T-cell (primary cell): ENCODE data around the gene MCEE. TPM values are rescaled to one million over a fixed set of nuclear protein-coding genes. Genes with fewer than 3 reads are reported as not detected.
"Not testable (repeated sequence)": the region's sequence is repeated elsewhere in the genome, so short reads cannot be mapped to it uniquely, and the experiment has no call there.

Experiments
- ATAC-seq, 4 experiments: fragments of 200-7000 bp in 3 of 4; fragments of 150-1000 bp in 1 of 4; cut with Tn5 transposase; replicated peaks in 1 of 4; 1 replicate in 3 of 4; 2 replicates in 1 of 4; pipeline ENCODE4 v1.10.0; 2021; ENCODE audit warnings: moderate library complexity in 3 of 4, mild to moderate bottlenecking in 2 of 4, moderate number of reproducible peaks in 1 of 4
- CTCF ChIA-PET, 2 donors: fragments of 300-600 bp; sonication (Branson Sonifier 250); formaldehyde crosslinking; loops; one replicate each; lab custom pipeline; 2022; ENCODE audit warnings: antibody characterized with exemption in 2 of 2; lab: Charles Lee
- POLR2A ChIA-PET, 2 donors: fragments of 300-600 bp; sonication (Branson Sonifier 250); formaldehyde crosslinking; loops; one replicate each; lab custom pipeline; 2022; ENCODE audit warnings: antibody characterized with exemption in 2 of 2; lab: Charles Lee
- DNase-seq, 35 experiments: peaks; one replicate each; pipeline versions ENCODE4 v3.0.0 to v3.0.0-alpha.2; 2013 to 2023
- H3K27ac ChIP-seq: one replicate; pipeline ENCODE4 v1.5.1; 2013; ENCODE audit warnings: low read length
- H3K27me3 ChIP-seq, 2 experiments: replicated peaks in 1 of 2; 1 replicate in 1 of 2; 2 replicates in 1 of 2; pipeline versions ENCODE4 v1.6.1 to v1.7.0; 2013; ENCODE audit warnings: low read length in 1 of 2, mixed read lengths in 1 of 2; ENCODE audit not compliant: control insufficient read depth in 2 of 2, insufficient read depth in 2 of 2; ENCODE audit errors: extremely low read depth in 1 of 2
- H3K36me3 ChIP-seq, 2 donors: 1 replicate in 1 of 2; 2 replicates in 1 of 2; pipeline versions ENCODE4 v1.6.1 to v1.7.0; 2013; ENCODE audit warnings: low read length in 1 of 2; ENCODE audit not compliant: control insufficient read depth in 2 of 2, insufficient read depth in 1 of 2; ENCODE audit errors: extremely low read depth in 1 of 2
- H3K4me1 ChIP-seq, 2 experiments: 1 replicate in 1 of 2; 2 replicates in 1 of 2; pipeline versions ENCODE4 v1.6.1 to v1.7.0; 2013; ENCODE audit warnings: low read length in 2 of 2, mixed read lengths in 1 of 2; ENCODE audit not compliant: insufficient read depth in 2 of 2, control insufficient read depth in 1 of 2; ENCODE audit errors: extremely low read depth in 1 of 2
- H3K4me3 ChIP-seq, 2 donors: 1 replicate in 1 of 2; 2 replicates in 1 of 2; pipeline versions ENCODE4 v1.5.1 to v1.7.0; 2013; ENCODE audit warnings: mild to moderate bottlenecking in 2 of 2, low read length in 1 of 2, moderate library complexity in 1 of 2; ENCODE audit not compliant: control insufficient read depth in 1 of 2; ENCODE audit errors: extremely low read depth in 1 of 2
- H3K9me3 ChIP-seq: 2 replicates; pipeline ENCODE4 v1.7.0; 2013
- H3K27ac Mint-ChIP-seq, 2 donors: one replicate each; pipeline ENCODE4 v1.8.0; 2020 to 2021; ENCODE audit warnings: mild to moderate bottlenecking in 2 of 2, mixed read lengths in 2 of 2
- H3K27me3 Mint-ChIP-seq, 2 donors: one replicate each; pipeline ENCODE4 v1.8.0; 2021 to 2022; ENCODE audit warnings: mixed read lengths in 2 of 2
- H3K36me3 Mint-ChIP-seq: one replicate; pipeline ENCODE4 v1.8.0; 2021; ENCODE audit warnings: mixed read lengths
- H3K4me1 Mint-ChIP-seq, 3 donors: one replicate each; pipeline ENCODE4 v1.8.0; 2020 to 2022; ENCODE audit warnings: mixed read lengths in 3 of 3, mild to moderate bottlenecking in 1 of 3
- H3K4me3 Mint-ChIP-seq, 3 donors: one replicate each; pipeline ENCODE4 v1.8.0; 2020 to 2022; ENCODE audit warnings: mild to moderate bottlenecking in 3 of 3, mixed read lengths in 3 of 3, moderate library complexity in 3 of 3
- H3K9me3 Mint-ChIP-seq, 3 donors: one replicate each; pipeline ENCODE4 v1.8.0; 2020 to 2022; ENCODE audit warnings: mixed read lengths in 3 of 3
- WGBS: methylation state at CpG from one replicate; pipeline ENCODE4 v1.1.5; 2013; ENCODE audit warnings: missing lambda C conversion rate; ENCODE audit not compliant: insufficient coverage; 5-methylcytosine and 5-hydroxymethylcytosine counted together
- total RNA-seq, 35 experiments: library from RNA in 6 of 35; stranded (reverse) in 6 of 35; fragments of 120-200 nt in 1 of 35; gene quantifications; one replicate each; pipeline versions ENCODE4 v1.2.1 to v1.2.4 and lab custom pipeline; 2013 to 2026

Gene MCEE
- total RNA-seq, 5 donors from 2014 or later (not counting 1 experiment from before 2014, with no cell fraction given) = 13.7 to 22.4 (median 19.5) TPM

GRCh38 chr2:71091808-71092207 lies 38.2 kb downstream of the MCEE start:
- H3K27ac ChIP-seq, H3K4me1 Mint-ChIP-seq, H3K4me3 ChIP-seq, H3K4me3 Mint-ChIP-seq, H3K27ac Mint-ChIP-seq, H3K36me3 ChIP-seq, H3K36me3 Mint-ChIP-seq, H3K9me3 ChIP-seq, DNase-seq, H3K4me1 ChIP-seq, H3K9me3 Mint-ChIP-seq, CTCF ChIA-PET, H3K27me3 ChIP-seq, POLR2A ChIA-PET, ATAC-seq: not testable (repeated sequence)
- H3K27me3 Mint-ChIP-seq = peaks cover 13 to 26% of the 10 kb centered on the region in 2 donors
- WGBS = 83% methylated on average over 5 of the region's 9 CpGs

- H3K4me3 Mint-ChIP-seq, H3K27me3 ChIP-seq, DNase-seq, H3K4me1 Mint-ChIP-seq, ATAC-seq, H3K4me3 ChIP-seq, POLR2A ChIA-PET, H3K36me3 ChIP-seq, H3K36me3 Mint-ChIP-seq, H3K9me3 Mint-ChIP-seq, CTCF ChIA-PET, H3K27ac Mint-ChIP-seq, H3K4me1 ChIP-seq, H3K9me3 ChIP-seq, H3K27ac ChIP-seq: not testable (repeated sequence)
- 77% methylated on average over 13 of the region's 14 CpGs for WGBS
- peaks cover 13 to 30% of the 10 kb centered on the region in 2 donors for H3K27me3 Mint-ChIP-seq
These were observed 40.6 kb downstream of the MCEE start for GRCh38 chr2:71089475-71089874.

GRCh38 chr2:71085325-71086003 lies 44.6 kb downstream of the MCEE start:
- POLR2A ChIA-PET, H3K27ac Mint-ChIP-seq, H3K27ac ChIP-seq, H3K9me3 Mint-ChIP-seq, H3K4me3 ChIP-seq, H3K36me3 Mint-ChIP-seq, H3K4me3 Mint-ChIP-seq, H3K27me3 ChIP-seq, DNase-seq, H3K36me3 ChIP-seq, H3K4me1 ChIP-seq, H3K9me3 ChIP-seq, CTCF ChIA-PET, ATAC-seq: not testable (repeated sequence)
- Mint-ChIP-seq H3K4me1 (peaks cover 9 to 19% (median 16%) of the 10 kb centered on the region in 3 donors), H3K27me3 (peaks cover 13 to 30% of the 10 kb centered on the region in 2 donors)
- 100% methylated on average over 1 of the region's 9 CpGs for WGBS

- Mint-ChIP-seq H3K4me3 (peak overlapping the region; percentile 63 to 73 (median 66)), H3K27me3 (peaks cover 5 to 16% of the 10 kb centered on the region in 2 donors), H3K27ac (peak overlapping the region; percentile 39 to 86), H3K4me1 (peaks cover 9 to 19% (median 16%) of the 10 kb centered on the region in 3 donors)
- peak; percentile 45 to 74 (median 68) for ATAC-seq
- not testable (repeated sequence) for H3K4me1 ChIP-seq, DNase-seq, H3K27me3 ChIP-seq, H3K36me3 ChIP-seq, H3K9me3 Mint-ChIP-seq, H3K4me3 ChIP-seq, H3K36me3 Mint-ChIP-seq, H3K9me3 ChIP-seq, H3K27ac ChIP-seq
- WGBS = 32% methylated on average over 6 of the region's 13 CpGs
- ChIA-PET POLR2A (interaction anchor here in 1 of 2 donors (0.7 kb wide), 1 partner anchor 15 kb away, joined by 6 read pairs; the partner anchor contains the start of gene NAGK), CTCF (interaction anchor here in 1 of 2 donors (0.6 kb wide), 1 partner anchor 83 kb away, joined by 5 read pairs; no protein-coding TSS in a partner anchor)
These were observed 46.2 kb downstream of the MCEE start for GRCh38 chr2:71083752-71084312.

- H3K4me3 ChIP-seq, H3K36me3 Mint-ChIP-seq, H3K4me3 Mint-ChIP-seq, H3K27me3 ChIP-seq, H3K27ac Mint-ChIP-seq, ATAC-seq, H3K36me3 ChIP-seq, H3K4me1 ChIP-seq, H3K9me3 Mint-ChIP-seq, H3K9me3 ChIP-seq, CTCF ChIA-PET, H3K27ac ChIP-seq, DNase-seq: not testable (repeated sequence)
- H3K4me1 Mint-ChIP-seq = peaks cover 9 to 19% (median 16%) of the 10 kb centered on the region in 3 donors
- no CpG with 5 or more reads among the region's 3 CpGs for WGBS
- H3K27me3 Mint-ChIP-seq = peaks cover 5 to 13% of the 10 kb centered on the region in 2 donors
- POLR2A ChIA-PET = interaction anchor here in 1 of 2 donors (0.7 kb wide), 1 partner anchor 17 kb away, joined by 5 read pairs; no protein-coding TSS in a partner anchor
These were observed 46.7 kb downstream of the MCEE start for GRCh38 chr2:71083297-71083696.

- no peak overlapping the region for H3K4me3 Mint-ChIP-seq
- ATAC-seq = peak in 1 of 4 experiments; percentile 37
- peaks cover 9 to 19% (median 16%) of the 10 kb centered on the region in 3 donors for H3K4me1 Mint-ChIP-seq
- ChIA-PET CTCF (interaction anchor here in 1 of 2 donors (0.5 kb wide), 1 partner anchor 17 kb away, joined by 4 read pairs; no protein-coding TSS in a partner anchor), POLR2A (interaction anchor here (0.6 to 0.7 kb wide), 2 partner anchors 18 to 145 kb away, joined by 4 to 5 read pairs; partner anchors contain the start of gene PAIP2B (in 1 of the 2))
- Histone ChIP-seq H3K9me3 (no peaks in the 10 kb centered on the region), H3K27me3 (peaks cover 0 to 4% of the 10 kb centered on the region in 2 experiments), H3K4me1 (peaks cover 3 to 5% of the 10 kb centered on the region in 2 experiments), H3K36me3 (peaks cover 9 to 15% of the 10 kb centered on the region in 2 donors), H3K4me3 (no peak overlapping the region), H3K27ac (no peak overlapping the region)
- H3K9me3 Mint-ChIP-seq = no peaks in the 10 kb centered on the region
- peaks cover 12% of the 10 kb centered on the region for H3K36me3 Mint-ChIP-seq
- no CpG with 5 or more reads among the region's 5 CpGs for WGBS
- peak in 3 of 35 experiments; percentile 11 to 21 (median 18) for DNase-seq
- peaks cover 4 to 8% of the 10 kb centered on the region in 2 donors for H3K27me3 Mint-ChIP-seq
- H3K27ac Mint-ChIP-seq = peak overlapping the region; percentile 62 to 64
These were observed 47.4 kb downstream of the MCEE start for GRCh38 chr2:71082402-71083252.
